ENCODE data around the gene NCAM2.

- TF ChIP-seq POLR2A (IDR thresholded peaks at IDR 0.05) = no peak
- no peak for TF ChIP-seq CTCF (IDR thresholded peaks at IDR 0.05)
Measured at GRCh38 chr21:21148514-21148913, 150.3 kb downstream of the NCAM2 start.

All from thyroid gland (tissue), 4 donors.